Activated CD4-positive, CD25-positive, alpha-beta regulatory T cell (primary cell): Measurements from ENCODE around the gene DEGS1.
"Not testable (repeated sequence)": the region's sequence is repeated elsewhere in the genome, so short reads cannot be mapped to it uniquely, and the experiment has no call there.

ENCODE experiments used
- DNase-seq, 4 experiments: peaks; one replicate each; lab custom pipeline; 2025; lab: John Stamatoyannopoulos, UW

The DEGS1 gene

DNA sequence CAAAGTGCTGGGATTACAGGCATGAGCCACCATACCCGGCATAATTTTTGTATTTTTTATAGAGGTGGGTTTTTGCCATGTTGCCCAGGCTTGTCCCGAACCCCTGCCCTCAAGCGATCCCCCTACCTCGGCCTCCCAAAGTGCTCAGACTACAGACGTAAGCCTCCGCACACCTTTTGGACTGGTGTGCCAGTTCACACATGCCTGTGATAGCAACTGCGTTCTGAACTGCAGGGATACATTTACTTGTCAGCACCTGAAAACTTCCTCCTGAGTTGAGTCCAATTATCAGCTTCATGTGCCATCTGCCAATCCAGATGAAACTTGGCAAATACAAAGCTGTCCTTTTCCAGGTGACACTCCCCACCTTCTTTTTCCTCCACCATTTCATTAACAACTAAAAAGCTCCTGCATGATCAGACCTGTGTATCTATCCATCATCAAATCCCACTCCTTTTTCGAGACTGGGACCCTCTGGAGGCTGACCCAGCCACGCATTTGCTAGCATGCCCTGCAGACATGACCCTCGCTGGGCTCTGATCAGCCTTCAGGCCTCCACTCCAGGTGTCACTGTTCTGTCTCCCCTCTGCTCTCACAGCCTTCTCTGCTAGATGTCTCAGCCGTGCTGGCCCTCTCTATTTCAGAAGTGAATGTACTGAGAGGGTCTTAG is 2.1 kb upstream of the DEGS1 start:
- no peak for DNase-seq

- DNase-seq: no peak
These were observed 1.6 kb upstream of the DEGS1 start for GRCh38 chr1:224181453-224181810.

DNA sequence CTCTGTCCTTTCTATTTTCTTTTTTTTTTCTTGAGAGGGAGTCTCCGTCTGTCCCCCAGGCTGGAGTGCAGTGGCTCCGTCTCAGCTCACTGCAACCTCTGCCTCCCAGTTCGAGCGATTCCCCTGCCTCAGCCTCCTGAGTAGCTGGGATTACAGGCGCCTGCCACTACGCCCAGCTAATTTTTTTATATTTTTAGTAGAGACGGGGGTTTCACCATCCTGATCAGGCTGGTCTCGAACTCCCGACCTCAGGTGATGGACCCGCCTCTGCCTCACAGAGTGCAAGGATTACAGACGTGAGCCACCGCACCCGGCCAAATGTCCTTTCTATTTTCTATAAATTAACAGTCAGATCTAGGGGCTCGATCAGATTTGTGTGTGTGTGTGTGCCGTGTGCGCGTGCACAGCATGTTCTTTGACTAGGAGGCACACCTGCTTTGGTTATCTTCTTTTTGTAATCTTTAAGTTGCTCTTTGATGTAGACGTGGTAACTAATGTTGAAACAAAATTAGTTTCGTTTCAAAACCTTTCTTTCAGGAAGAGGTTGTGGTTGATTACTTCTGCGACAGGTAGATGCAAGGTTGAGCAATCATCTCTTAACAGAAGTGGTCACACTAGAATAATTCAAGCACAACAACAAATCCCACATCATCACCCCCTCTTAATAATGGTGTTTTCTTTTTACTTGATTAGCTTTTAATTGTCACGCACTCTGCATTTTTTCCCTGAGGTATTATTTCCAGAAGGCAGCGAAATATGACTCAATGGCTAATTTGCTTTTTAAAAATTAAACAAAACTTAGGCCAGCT is 779 bp upstream of the DEGS1 start:
- DNase-seq: peak in 3 of 4 experiments; percentile 9 to 21 (median 13)

- peak; percentile 23 to 45 (median 36) for DNase-seq
These were observed 712 bp downstream of the DEGS1 start for GRCh38 chr1:224183591-224184312.

GRCh38 chr1:224185208-224185607 is 2.2 kb downstream of the DEGS1 start:
- no peak for DNase-seq

GRCh38 chr1:224188286-224188685 is 5.2 kb downstream of the DEGS1 start:
- no peak for DNase-seq

- no peak for DNase-seq
These were observed 6.5 kb downstream of the DEGS1 start for GRCh38 chr1:224189561-224189960.

DNA sequence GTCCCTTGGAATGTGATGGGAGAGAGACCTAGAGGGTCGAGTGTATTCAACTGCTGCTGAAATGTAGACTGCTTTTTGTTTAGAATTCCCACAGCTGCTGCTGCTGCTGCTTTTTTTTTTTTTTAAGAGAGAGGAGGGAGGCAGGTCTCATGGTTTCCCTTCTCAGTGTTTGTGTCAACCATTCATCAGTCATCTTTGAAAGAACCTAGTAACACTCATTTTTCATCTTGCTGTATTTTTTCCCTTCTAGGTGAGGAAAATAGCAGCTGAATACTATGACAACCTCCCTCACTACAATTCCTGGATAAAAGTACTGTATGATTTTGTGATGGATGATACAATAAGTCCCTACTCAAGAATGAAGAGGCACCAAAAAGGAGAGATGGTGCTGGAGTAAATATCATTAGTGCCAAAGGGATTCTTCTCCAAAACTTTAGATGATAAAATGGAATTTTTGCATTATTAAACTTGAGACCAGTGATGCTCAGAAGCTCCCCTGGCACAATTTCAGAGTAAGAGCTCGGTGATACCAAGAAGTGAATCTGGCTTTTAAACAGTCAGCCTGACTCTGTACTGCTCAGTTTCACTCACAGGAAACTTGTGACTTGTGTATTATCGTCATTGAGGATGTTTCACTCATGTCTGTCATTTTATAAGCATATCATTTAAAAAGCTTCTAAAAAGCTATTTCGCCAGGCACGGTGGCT is 9.2 kb downstream of the DEGS1 start:
- no peak for DNase-seq

GRCh38 chr1:224193319-224193966 is 10.4 kb downstream of the DEGS1 start:
- DNase-seq: no peak

DNA sequence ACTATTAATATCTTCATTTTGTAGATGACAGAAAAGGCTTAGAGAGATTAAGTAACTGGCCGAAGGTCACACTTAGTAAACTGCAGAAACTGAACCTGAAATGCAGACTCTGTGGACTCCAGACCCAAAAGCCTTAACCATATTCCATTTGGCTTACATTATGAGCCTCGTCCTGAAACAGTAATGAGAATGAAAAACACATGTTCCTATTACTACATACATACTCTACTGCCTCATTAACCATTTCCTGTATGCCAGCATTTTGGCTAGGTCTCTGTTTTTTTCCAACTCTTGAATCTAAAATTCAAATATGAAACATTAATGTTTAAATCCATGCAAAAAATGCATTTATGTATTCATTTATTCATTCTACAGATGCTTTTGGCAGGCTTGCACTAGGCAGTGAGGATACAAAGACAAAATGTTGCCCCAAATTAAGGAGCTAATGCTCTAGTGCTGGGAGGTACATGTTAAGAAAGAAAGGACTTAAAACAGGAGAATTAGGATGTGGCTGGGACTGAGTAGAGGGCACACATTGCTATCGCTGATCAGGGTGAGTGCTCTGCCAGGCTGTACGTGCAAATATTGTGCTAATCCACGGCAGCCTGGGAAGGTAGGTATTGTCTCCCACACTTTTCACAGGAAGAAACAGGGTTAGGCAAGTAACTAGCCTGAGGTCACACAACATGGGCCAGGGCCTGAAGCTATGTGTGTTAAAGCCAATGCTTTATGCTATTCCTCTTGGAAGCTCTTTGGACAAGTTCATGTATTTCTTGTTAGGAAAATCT is 14.0 kb downstream of the DEGS1 start:
- DNase-seq: no peak

- no peak for DNase-seq
These were observed 15.5 kb downstream of the DEGS1 start for GRCh38 chr1:224198572-224198971.

DNA sequence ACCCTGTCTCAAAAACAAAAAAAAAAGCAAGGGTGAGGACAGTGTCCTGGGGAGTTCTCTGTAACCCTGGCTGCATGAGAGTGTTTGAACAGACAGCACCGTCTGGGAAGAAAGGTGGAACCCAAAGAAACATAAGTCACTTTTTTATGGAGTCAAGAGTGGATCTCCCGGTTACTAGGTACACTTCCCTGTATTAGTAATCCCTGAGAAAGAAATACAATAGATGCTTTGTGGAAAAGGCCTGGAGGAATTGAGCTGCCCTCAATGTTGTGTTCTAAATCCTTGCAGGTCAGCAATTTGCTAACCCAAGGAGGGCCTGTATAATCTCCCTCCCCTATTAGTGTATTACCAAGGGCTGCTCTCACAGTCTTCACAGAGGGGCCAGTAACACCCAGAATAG is 16.6 kb downstream of the DEGS1 start:
- no peak for DNase-seq

DNA sequence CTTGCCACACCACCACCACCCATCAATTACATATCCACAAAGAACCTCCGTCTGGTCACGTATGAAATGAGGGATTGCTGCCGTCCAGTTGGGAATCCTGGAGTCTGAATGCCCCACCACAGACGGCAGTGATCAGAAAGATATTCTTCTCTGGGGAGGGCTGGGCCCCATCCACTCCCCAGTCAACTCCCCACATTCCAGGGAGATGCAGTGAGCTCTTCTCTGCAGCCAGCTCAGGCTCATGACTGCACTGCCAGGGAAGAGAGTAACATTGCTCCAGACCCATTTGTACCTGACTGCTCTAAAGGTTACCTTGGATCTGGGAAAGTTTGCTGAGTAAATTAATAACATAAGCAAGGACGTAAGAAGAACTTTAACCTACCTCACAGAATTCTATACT is 18.3 kb downstream of the DEGS1 start:
- DNase-seq: no peak

- no peak for DNase-seq
These were observed 18.8 kb downstream of the DEGS1 start for GRCh38 chr1:224201853-224202252.

- DNase-seq: no peak
These were observed 20.4 kb downstream of the DEGS1 start for GRCh38 chr1:224203243-224204016.

GRCh38 chr1:224205438-224205840 is 22.4 kb downstream of the DEGS1 start:
- DNase-seq: peak in 1 of 4 experiments; percentile 16

DNA sequence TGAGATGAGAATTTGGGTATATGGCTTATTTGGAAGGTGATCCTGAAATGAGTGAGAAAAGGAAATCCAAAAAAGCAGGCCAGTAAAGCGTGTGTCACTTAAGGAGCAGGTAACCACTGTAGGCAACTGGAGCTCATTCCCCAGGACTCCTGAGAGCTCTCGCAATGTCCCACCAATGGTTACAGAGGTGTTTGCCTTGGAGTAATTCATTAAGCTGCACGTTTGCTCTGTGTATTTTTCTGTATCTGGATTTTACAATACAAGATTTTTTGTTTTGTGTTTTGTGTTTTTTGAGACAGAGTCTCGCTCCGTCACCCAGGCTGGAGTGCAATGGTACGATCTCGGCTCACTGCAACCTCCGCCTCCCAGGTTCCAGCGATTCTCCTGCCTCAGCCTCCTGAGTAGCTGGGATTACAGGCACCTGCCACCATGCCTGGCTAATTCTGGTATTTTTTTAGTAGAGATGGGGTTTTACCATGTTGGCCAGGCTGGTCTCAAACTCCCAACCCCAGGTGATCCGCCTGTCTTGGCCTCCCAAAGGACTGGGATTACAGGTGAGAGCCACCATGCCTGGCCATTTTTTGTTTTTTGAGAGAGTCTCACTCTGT is 23.0 kb downstream of the DEGS1 start:
- DNase-seq: not testable (repeated sequence)

- no peak for DNase-seq
These were observed 28.3 kb downstream of the DEGS1 start for GRCh38 chr1:224211206-224211962.

- DNase-seq: no peak
These were observed 29.6 kb downstream of the DEGS1 start for GRCh38 chr1:224212618-224213061.
